DMS153 treated with DMSO at 0.1 percent for 48 hours (cell line): ENCODE measurements around the gene CDK3.
"Not testable (repeated sequence)": the region's sequence is repeated elsewhere in the genome, so short reads cannot be mapped to it uniquely, and the experiment has no call there.

Experiments
- DNase-seq: peaks from one replicate; lab custom pipeline; 2025; ENCODE audit not compliant: unreplicated experiment; lab: John Stamatoyannopoulos, UW

Gene CDK3

DNA sequence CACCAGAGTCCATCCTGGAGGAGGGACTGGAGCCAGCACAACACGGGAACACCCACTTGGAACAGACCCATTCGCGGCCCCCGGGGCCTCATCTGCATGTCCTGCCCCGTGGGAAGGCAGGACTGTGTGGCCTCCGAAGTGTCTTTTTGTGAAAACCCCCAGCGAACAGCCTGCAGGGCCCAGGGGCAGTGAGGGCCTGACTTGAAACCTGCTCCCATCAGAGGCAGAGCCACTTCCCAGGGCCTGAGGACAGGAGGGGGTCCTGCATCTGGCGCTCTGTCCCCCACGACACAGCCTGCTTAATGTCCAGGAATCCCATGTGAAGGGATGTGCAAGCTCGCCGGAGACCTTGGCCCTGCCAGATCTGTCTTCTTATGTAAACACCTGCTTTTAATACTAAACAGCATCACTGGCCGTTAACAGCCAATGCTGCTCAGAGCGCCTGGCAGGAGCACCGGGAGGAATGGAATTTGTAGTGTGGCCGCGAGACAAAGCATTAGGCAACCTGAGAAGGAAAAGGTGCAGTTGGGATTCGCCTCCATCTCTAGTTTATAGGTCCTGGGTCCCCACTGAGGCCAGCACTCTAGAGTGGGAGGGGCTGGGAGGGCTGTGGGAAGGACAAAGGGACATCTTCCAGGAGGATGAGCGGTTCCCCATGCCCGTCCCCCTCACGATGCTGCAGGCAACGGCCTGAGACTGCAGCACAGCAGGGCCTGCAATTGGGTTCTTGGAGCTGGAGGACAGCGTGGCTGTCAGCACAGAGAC, 36.0 kb downstream of the CDK3 start:
- no peak for DNase-seq

DNA sequence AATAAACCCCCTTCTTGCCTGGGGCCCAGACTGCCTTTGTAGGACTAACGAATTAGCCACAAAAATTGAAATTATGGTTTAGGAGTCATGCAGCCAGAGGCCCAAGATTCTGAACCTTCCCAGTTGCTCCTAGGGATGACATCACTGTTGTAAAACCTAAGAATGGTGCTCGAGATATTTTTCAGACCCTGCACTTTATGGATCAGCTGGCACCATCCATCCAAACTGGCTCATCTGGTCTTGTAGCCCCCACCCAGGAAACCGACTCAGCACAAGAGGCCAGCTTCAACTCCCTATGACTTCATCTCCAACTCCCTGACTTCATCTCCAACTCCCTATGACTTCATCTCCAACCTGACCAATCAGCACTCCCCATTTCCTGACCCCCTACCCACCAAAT, 37.4 kb downstream of the CDK3 start:
- no peak for DNase-seq

GRCh38 chr17:76039121-76039520, 38.5 kb downstream of the CDK3 start:
- no peak for DNase-seq

- no peak for DNase-seq
These were observed 39.7 kb downstream of the CDK3 start for GRCh38 chr17:76040376-76040775.

DNA sequence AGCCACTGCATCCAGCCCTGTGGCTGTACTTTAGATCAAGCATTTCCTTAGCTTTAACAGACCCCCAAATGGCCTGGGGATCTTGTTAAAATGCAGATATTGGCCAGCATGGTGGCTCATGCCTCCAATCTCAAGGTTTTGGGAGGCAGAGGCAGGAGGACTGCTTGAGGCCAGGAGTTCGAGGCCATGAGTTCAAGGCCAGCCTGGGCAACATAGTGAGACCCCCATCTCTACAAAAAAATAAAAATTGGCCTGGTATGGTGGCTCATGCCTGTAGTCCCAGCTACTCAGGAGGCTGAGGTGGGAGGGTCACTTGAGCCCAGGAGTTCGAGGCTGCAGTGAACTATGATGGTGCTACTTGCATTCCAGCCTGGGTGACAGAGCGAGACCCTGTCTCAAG, 42.2 kb downstream of the CDK3 start:
- not testable (repeated sequence) for DNase-seq

- DNase-seq = not testable (repeated sequence)
These were observed 43.9 kb downstream of the CDK3 start for GRCh38 chr17:76044475-76045007.

DNA sequence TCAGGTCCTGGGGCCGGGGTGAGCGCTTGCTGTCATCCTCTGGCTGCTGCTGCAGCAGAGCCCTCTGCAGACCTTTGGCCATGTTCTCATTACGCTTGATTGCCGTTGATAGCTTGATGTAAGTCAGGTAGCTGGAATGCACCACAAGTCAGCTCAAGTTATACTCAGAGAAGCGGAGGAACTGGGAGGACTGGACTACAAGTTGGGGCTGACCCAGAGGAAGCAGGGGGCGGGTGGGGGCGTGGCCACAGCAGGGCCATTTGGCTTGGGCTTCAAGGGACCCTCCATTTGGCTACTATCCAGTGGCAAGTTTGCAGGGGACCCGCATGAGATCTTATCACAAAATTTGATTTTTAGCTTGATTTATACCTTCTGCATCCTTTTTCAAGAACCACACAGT, 45.4 kb downstream of the CDK3 start:
- DNase-seq = no peak

GRCh38 chr17:76048025-76048605, 47.5 kb downstream of the CDK3 start:
- no peak for DNase-seq

DNA sequence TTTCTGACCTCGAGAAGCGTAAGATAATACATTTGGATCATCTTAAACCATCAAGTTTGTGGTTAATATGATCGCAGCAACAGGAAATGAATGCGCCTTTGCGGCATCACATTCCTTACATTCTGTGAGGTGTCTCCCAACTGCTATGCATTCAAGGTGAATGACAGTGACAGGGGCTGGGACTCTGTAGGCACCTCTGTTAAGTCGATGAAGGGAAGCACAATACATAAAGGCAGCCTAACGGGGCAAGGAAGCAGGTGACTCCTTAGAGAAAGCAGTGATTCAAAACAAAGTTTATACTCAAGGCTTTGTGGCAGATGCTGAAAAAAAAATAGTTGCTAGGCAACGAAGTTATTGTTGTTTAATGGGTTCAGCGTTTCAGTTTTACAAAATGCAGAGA, 48.1 kb downstream of the CDK3 start:
- no peak for DNase-seq

GRCh38 chr17:76049239-76049638, 48.6 kb downstream of the CDK3 start:
- DNase-seq = no peak

- DNase-seq = no peak
These were observed 49.3 kb downstream of the CDK3 start for GRCh38 chr17:76049836-76050537.

- no peak for DNase-seq
These were observed 50.1 kb downstream of the CDK3 start for GRCh38 chr17:76050538-76051467.

DNA sequence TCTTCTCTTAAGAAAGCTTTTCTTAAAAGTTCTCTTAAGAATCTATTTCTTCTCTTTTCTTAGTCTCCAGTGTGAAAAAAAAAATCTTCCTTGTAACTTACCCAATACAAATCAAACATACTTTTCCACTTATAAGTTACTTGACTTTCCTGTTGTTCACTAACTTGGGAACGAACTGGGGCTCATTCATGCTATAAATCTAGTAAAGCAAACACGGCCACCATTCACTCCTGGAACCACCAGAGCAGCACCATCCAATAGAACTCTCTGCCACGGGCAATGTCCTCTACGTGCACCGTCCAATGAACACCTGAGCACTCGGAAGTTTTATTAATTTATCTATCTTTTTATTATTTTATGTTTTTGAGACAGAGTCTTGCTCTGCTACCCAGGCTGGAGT, 50.9 kb downstream of the CDK3 start:
- DNase-seq = no peak

DNA sequence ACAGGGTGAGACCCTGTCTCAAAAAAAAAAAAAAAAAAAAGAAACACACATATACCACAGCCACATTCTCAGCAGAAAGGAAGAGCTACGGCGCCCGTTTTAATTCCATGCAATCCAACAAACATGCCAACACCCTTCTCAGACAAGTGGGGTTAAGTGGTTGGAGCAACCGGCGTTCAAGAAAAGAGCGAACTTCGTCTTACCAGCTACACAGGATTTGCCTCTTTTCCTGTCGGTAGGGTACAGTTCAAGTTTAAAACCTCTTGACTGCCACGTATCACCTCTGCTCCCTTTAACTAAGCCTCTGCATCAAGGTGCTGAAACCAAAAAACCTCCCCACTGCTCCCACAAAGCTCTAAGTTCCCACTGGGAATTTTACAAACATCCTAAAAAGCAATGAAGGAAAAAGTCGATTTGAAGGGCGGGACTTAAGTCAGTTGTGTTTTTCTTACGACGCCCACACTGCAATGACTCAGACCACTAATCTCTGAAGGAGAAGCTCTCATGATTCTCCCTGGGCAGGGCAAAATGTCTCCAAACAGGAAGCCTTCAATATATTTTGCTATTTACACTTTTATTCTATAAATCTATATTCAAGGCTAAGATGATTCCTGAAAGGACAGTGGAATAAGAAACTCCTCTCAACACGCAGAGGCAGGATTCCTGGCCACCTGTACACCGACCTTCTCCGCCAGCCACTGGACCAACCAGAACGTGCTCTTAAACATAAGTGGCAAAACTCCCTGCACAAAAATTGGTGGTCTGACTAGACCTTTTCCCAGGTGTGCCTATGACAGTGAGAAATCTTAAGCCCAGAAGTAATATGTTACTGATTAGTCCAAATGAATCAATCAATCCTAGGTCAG, 52.8 kb downstream of the CDK3 start:
- DNase-seq = no peak

DNA sequence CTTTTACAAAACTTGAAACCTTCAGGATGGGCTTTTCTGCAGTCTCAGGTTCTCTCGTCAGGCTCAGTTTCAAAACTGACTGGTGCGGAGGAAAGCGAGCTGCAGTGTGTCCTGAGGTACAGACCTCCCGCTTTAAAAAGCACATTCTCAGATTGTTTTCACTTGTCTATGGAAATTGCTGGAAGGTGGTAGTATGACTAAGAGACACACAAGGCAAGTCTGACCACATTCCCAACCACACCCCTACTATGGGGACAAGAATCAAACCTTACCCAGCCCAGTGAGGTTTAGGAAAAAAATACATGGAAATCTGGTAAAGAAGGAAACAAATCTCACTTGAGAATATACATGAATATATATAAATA, 53.4 kb downstream of the CDK3 start:
- DNase-seq = no peak
